ENCODE data around the gene KRT80. TPM values are rescaled to one million over a fixed set of nuclear protein-coding genes. Genes with fewer than 3 reads are reported as not detected.
"Not testable (repeated sequence)": the region's sequence is repeated elsewhere in the genome, so short reads cannot be mapped to it uniquely, and the experiment has no call there.

The KRT80 gene
- 1 to 10 TPM in 1 of 2 donors, under 1 TPM in 1; 0.30 to 1.5 TPM for total RNA-seq

DNA sequence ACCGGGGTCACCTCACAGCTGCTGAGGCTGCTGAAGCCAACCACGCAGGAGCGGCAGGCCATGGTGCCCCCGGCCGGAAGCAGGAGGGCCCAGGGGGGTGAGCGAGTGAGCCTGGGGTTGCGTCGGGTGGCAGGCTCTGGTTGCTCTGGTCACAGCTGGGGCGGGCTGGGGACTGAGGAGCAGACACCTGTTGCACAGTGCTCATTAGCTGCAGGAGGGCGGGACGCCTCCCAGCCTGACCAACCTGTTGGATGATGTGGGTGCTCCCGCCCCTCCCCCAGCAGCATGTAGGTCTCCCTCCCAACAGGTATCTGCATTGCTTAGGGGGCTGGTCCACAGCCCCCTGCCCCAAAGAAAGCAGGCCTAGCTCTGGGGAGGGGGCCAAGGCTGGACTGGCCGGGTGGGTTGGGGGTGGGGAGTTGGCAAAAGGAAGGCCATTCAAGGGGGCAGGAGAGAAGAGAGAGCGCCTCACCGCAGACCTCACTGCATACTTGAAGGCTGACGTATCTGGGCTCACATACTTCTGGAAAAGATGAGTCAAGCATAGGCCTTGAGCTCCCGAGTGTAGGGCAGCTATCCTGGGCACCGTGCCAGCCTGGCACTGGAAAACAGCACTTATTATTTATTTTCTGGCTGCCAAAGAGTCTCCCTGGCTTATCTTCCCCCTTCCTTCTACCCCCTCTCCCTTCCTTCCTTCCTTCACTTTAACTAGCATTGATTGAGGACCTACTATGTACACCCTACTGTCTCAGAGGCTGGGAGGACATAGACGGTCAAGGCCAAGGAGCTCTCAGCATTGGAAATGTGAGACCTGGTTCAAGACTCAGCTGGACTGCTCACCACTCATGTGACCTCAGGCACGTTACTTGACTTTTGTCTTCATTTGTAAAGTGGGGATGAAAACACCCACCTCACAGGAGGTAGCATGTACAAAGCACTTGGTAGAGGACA lies at the start of gene KRT80:
Gene KRT80 (minus strand): TSS at position 174 of the 951 bp plus-strand sequence. CDS start 112 bp downstream, at position 62.
- Histone ChIP-seq H3K36me3 (no peaks in the 10 kb centered on the region), H3K9me3 (no peaks in the 10 kb centered on the region), H3K27ac (peak within 1 kb of the TSS; percentile 4 to 52), H3K4me3 (no peak within 1 kb of the TSS), H3K27me3 (no peaks in the 10 kb centered on the region), H3K4me1 (peaks cover 0 to 43% of the 10 kb centered on the region in 2 donors)
- TF ChIP-seq, protein P1, sequence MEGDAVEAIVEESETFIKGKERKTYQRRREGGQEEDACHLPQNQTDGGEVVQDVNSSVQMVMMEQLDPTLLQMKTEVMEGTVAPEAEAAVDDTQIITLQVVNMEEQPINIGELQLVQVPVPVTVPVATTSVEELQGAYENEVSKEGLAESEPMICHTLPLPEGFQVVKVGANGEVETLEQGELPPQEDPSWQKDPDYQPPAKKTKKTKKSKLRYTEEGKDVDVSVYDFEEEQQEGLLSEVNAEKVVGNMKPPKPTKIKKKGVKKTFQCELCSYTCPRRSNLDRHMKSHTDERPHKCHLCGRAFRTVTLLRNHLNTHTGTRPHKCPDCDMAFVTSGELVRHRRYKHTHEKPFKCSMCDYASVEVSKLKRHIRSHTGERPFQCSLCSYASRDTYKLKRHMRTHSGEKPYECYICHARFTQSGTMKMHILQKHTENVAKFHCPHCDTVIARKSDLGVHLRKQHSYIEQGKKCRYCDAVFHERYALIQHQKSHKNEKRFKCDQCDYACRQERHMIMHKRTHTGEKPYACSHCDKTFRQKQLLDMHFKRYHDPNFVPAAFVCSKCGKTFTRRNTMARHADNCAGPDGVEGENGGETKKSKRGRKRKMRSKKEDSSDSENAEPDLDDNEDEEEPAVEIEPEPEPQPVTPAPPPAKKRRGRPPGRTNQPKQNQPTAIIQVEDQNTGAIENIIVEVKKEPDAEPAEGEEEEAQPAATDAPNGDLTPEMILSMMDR (IDR thresholded peaks at IDR 0.05): no peak
- peak; percentile 93 for DNase-seq (ENCODE audit: low spot score)

DNA sequence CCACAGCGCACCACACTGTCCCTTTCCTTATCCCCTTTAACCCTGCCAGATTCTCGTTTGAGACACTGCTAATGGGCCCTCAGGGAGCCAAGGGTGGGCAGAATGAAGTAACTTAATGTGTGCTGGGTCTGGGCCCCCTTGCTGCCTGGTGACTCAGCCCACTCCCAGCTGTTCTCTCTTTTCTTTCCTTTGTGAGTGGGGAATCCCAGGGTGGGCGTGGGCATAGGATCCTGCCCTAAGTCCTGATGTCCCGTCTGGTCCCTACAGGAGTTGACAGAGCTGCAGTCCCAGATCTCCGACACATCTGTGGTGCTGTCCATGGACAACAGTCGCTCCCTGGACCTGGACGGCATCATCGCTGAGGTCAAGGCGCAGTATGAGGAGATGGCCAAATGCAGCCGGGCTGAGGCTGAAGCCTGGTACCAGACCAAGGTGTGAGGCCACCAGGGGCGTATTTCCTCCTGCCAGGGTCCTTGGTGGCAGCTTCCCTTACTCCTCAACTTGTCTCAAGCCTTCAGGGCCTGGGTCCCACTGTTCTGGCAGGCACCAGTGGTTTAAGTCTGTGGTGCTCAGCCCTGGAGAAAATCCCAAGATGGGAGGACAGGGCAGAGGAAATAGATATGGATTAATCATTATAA lies 49.5 kb upstream of the KRT80 start:
- no peak for DNase-seq (ENCODE audit: low spot score)
- H3K9me3 ChIP-seq: no peaks in the 10 kb centered on the region
- H3K4me3 ChIP-seq: no peak overlapping the region
- no peaks in the 10 kb centered on the region for H3K27me3 ChIP-seq
- no peak overlapping the region for H3K27ac ChIP-seq
- no peaks in the 10 kb centered on the region for H3K36me3 ChIP-seq
- peaks cover 0 to 16% of the 10 kb centered on the region in 2 donors for H3K4me1 ChIP-seq
- TF ChIP-seq, protein P1 (IDR thresholded peaks at IDR 0.05): no peak

DNA sequence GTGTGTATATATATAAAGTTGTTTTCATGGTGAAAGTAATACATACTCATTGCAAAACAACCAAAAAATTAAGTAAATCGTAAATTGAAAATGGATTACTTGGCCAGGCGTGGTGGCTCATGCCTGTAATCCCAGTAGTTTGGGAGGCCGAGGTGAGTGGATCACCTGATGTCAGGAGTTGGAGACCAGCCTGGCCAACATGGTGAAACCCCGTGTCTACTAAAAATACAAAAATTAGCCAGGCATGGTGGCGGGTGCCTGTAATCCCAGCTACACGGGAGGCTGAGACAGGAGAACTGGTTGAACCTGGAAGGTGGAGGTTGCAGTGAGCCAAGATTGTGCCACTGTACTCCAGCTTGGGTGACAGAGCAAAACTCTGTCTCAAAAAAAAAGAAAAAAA lies 48.4 kb upstream of the KRT80 start:
- H3K9me3 ChIP-seq; DNase-seq (ENCODE audit: low spot score); H3K27me3 ChIP-seq: not testable (repeated sequence)

DNA sequence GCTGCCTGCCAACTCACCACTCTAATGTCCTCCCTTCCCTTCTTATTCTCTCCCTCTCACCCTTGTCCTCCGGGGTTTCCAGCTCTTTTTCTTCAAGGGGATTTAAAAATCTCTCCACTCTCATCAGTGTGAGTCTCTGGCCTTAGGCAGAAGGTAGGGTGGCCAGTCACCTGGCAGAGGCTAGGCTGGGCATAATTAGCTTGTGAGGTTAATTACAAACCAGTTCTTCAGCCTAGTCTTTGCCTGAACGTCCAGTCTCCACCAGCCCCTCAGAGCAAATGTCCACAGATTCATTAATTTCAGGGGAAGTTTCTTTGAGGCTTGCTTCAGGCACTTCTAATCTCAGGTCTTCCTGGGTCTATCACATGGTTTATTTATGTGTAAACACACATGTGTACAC lies 48.0 kb upstream of the KRT80 start:
- no peaks in the 10 kb centered on the region for H3K9me3 ChIP-seq
- peaks cover 0 to 15% of the 10 kb centered on the region in 2 donors for H3K4me1 ChIP-seq
- no peak for DNase-seq (ENCODE audit: low spot score)
- H3K4me3 ChIP-seq: no peak overlapping the region
- no peak overlapping the region for H3K27ac ChIP-seq
- TF ChIP-seq, protein P1 (IDR thresholded peaks at IDR 0.05): no peak
- H3K27me3 ChIP-seq: no peaks in the 10 kb centered on the region
- no peaks in the 10 kb centered on the region for H3K36me3 ChIP-seq

More for the DNA sequence above, 48.4 kb upstream of the KRT80 start:
- not testable (repeated sequence) for H3K27ac ChIP-seq, H3K4me3 ChIP-seq, H3K36me3 ChIP-seq
- peaks cover 0 to 16% of the 10 kb centered on the region in 2 donors for H3K4me1 ChIP-seq

DNA sequence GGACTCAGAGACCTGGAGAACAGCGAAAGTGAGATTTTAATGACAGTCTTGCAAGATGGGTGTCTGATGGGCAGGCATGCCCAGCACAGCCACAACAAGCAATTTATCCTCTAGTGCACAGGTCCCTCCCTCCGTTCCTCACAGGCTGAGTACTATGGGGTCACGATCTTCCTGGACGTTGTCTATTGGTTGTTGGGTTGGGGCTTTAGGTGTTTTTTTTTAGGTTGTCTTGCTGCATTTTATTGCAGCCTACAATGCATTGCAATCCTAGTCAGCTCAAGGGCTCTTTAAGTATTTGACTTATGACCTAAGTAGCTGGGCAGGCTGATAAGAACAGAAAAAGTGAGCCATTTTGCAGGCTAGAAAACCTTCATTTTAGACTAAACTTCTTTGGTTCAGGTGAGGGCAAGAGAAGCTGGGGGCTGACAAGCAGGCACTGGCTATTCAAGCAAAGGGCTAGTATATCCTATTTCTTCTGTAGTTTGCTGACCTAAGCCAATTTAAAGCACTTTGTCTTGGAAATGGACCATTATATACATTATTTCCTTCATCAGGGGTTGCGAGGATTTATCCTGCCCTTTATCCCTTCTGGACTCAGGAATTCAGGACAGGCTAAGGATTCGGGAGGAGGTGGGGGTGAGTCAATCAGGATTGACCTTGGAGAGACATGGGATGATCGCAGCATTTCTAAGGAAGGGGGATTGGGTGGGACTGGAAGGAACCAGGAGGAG lies 47.3 kb upstream of the KRT80 start:
- no peak overlapping the region for H3K4me3 ChIP-seq
- TF ChIP-seq, protein P1 (IDR thresholded peaks at IDR 0.05): no peak
- peaks cover 0 to 1% of the 10 kb centered on the region in 2 donors for H3K27me3 ChIP-seq
- no peak overlapping the region for H3K27ac ChIP-seq
- H3K4me1 ChIP-seq: peaks cover 0 to 8% of the 10 kb centered on the region in 2 donors
- H3K9me3 ChIP-seq: no peaks in the 10 kb centered on the region
- no peaks in the 10 kb centered on the region for H3K36me3 ChIP-seq
- DNase-seq (ENCODE audit: low spot score): no peak

Measured in right atrium auricular region (tissue), 2 donors.